CD8-positive, alpha-beta memory T cell (primary cell): ENCODE results near the gene CENPC. TPM values are rescaled to one million over a fixed set of nuclear protein-coding genes. Genes with fewer than 3 reads are reported as not detected.
A peak's percentile ranks its signal among the peaks of the same experiment; 100 is the strongest.

Experiments
- CTCF ChIA-PET: fragments of 350-600 bp; sonication (Branson Sonifier 250); formaldehyde crosslinking; loops from one replicate; lab custom pipeline; 2021; ENCODE audit warnings: antibody characterized with exemption; lab: Charles Lee
- POLR2A ChIA-PET: fragments of 350-600 bp; sonication (Branson Sonifier 250); formaldehyde crosslinking; loops from one replicate; lab custom pipeline; 2021; ENCODE audit warnings: antibody characterized with exemption; lab: Charles Lee
- DNase-seq, 5 donors: peaks; one replicate each; pipeline versions ENCODE4 v3.0.0 to v3.0.0-alpha.2; 2020 to 2022; ENCODE audit warnings: mixed read lengths in 1 of 5
- H3K27ac ChIP-seq: one replicate; pipeline ENCODE4 v1.7.0; 2013; ENCODE audit warnings: low read depth, mild to moderate bottlenecking, low read length, moderate library complexity
- H3K27me3 ChIP-seq: 2 replicates; pipeline ENCODE4 v1.7.0; 2013; ENCODE audit warnings: low read length, mild to moderate bottlenecking; ENCODE audit not compliant: insufficient read depth, poor library complexity, severe bottlenecking
- H3K36me3 ChIP-seq: 2 replicates; pipeline ENCODE4 v1.7.0; 2013; ENCODE audit warnings: mild to moderate bottlenecking, low read length, moderate library complexity; ENCODE audit not compliant: insufficient read depth
- H3K4me1 ChIP-seq: 2 replicates; pipeline ENCODE4 v1.7.0; 2013; ENCODE audit warnings: mild to moderate bottlenecking, low read length, moderate library complexity; ENCODE audit not compliant: insufficient read depth
- H3K4me3 ChIP-seq: 2 replicates; pipeline ENCODE4 v1.7.0; 2013; ENCODE audit warnings: mild to moderate bottlenecking, low read length
- H3K9me3 ChIP-seq: 2 replicates; pipeline ENCODE4 v1.7.0; 2013; ENCODE audit warnings: mild to moderate bottlenecking, low read length
- H3K27ac Mint-ChIP-seq, 8 donors: one replicate each; pipeline ENCODE4 v1.8.0; 2020 to 2021; ENCODE audit warnings: mixed read lengths in 8 of 8, mild to moderate bottlenecking in 6 of 8, inconsistent platforms in 3 of 8, moderate library complexity in 3 of 8
- H3K27me3 Mint-ChIP-seq, 2 donors: one replicate each; pipeline ENCODE4 v1.8.0; 2020 to 2021; ENCODE audit warnings: mixed read lengths in 2 of 2, mild to moderate bottlenecking in 1 of 2, moderate library complexity in 1 of 2
- H3K36me3 Mint-ChIP-seq, 3 donors: one replicate each; pipeline ENCODE4 v1.8.0; 2020 to 2021; ENCODE audit warnings: mixed read lengths in 3 of 3, inconsistent platforms in 1 of 3, mild to moderate bottlenecking in 1 of 3
- H3K4me1 Mint-ChIP-seq, 3 donors: one replicate each; pipeline ENCODE4 v1.8.0; 2020 to 2021; ENCODE audit warnings: mixed read lengths in 3 of 3, inconsistent platforms in 1 of 3, mild to moderate bottlenecking in 1 of 3
- H3K4me3 Mint-ChIP-seq, 7 donors: one replicate each; pipeline ENCODE4 v1.8.0; 2020 to 2021; ENCODE audit warnings: mixed read lengths in 7 of 7, mild to moderate bottlenecking in 6 of 7, moderate library complexity in 4 of 7, inconsistent platforms in 2 of 7
- H3K9me3 Mint-ChIP-seq, 5 donors: one replicate each; pipeline ENCODE4 v1.8.0; 2020 to 2022; ENCODE audit warnings: mixed read lengths in 5 of 5, mild to moderate bottlenecking in 3 of 5, moderate library complexity in 2 of 5, inconsistent platforms in 1 of 5
- polyA plus RNA-seq: library from polyadenylated mRNA; unstranded; fragments of 300-500 nt; fragmentation: Illumina TruSeq; gene quantifications from one replicate; pipeline ENCODE4 v1.2.3, GENCODE V29; 2021
- total RNA-seq, 2 experiments: library from RNA; stranded (reverse); gene quantifications; one replicate each; pipeline ENCODE4 v1.2.3, GENCODE V29; 2021

Gene CENPC
- total and polyA plus RNA-seq, 3 experiments from 2014 or later, result 19.3 to 25.0 (median 20.2) TPM

- no peaks in the 10 kb centered on the region for H3K27me3 Mint-ChIP-seq
- H3K4me1 Mint-ChIP-seq, result peaks cover 24 to 31% (median 26%) of the 10 kb centered on the region in 3 donors
- no peak overlapping the region for H3K27ac Mint-ChIP-seq
- ChIA-PET POLR2A (no interaction called here), CTCF (no interaction called here)
- peak overlapping the region; percentile 48 for H3K27ac ChIP-seq
- no peaks in the 10 kb centered on the region for H3K36me3 ChIP-seq
- H3K9me3 ChIP-seq, result no peaks in the 10 kb centered on the region
- no peak overlapping the region for H3K4me3 ChIP-seq
- H3K4me1 ChIP-seq, result peaks cover 35% of the 10 kb centered on the region
- no peaks in the 10 kb centered on the region for H3K27me3 ChIP-seq
- H3K9me3 Mint-ChIP-seq, result no peaks in the 10 kb centered on the region
- no peak overlapping the region for H3K4me3 Mint-ChIP-seq
- no peak for DNase-seq
- H3K36me3 Mint-ChIP-seq, result peaks cover 0 to 3% (median 1%) of the 10 kb centered on the region in 3 donors
Observed at GRCh38 chr4:67576538-67576937, 31.2 kb upstream of the CENPC start.

- ChIA-PET POLR2A (no interaction called here), CTCF (no interaction called here)
- no peaks in the 10 kb centered on the region for H3K27me3 Mint-ChIP-seq
- Histone ChIP-seq H3K36me3 (no peaks in the 10 kb centered on the region), H3K4me3 (peak overlapping the region; percentile 32), H3K4me1 (peaks cover 31% of the 10 kb centered on the region), H3K27ac (peak overlapping the region; percentile 63), H3K27me3 (no peaks in the 10 kb centered on the region), H3K9me3 (no peaks in the 10 kb centered on the region)
- H3K4me3 Mint-ChIP-seq, result peak overlapping the region in 1 of 7 donors; percentile 38
- no peak for DNase-seq
- H3K4me1 Mint-ChIP-seq, result peaks cover 20 to 27% (median 21%) of the 10 kb centered on the region in 3 donors
- no peaks in the 10 kb centered on the region for H3K9me3 Mint-ChIP-seq
- H3K36me3 Mint-ChIP-seq, result peaks cover 0 to 3% (median 0%) of the 10 kb centered on the region in 3 donors
- H3K27ac Mint-ChIP-seq, result peak overlapping the region in 1 of 8 donors; percentile 24
Observed at GRCh38 chr4:67576059-67576466, 30.8 kb upstream of the CENPC start.

GRCh38 chr4:67575232-67576058 is 30.1 kb upstream of the CENPC start:
- Mint-ChIP-seq H3K4me1 (peaks cover 14 to 20% (median 16%) of the 10 kb centered on the region in 3 donors), H3K9me3 (no peaks in the 10 kb centered on the region), H3K27ac (peak overlapping the region in 3 of 8 donors; percentile 3 to 62 (median 24)), H3K36me3 (peaks cover 0 to 2% (median 0%) of the 10 kb centered on the region in 3 donors), H3K4me3 (peak overlapping the region in 4 of 7 donors; percentile 6 to 38 (median 13)), H3K27me3 (no peaks in the 10 kb centered on the region)
- H3K4me1 ChIP-seq, result peaks cover 26% of the 10 kb centered on the region
- POLR2A ChIA-PET, result no interaction called here
- H3K4me3 ChIP-seq, result peak overlapping the region; percentile 32
- peak overlapping the region; percentile 63 for H3K27ac ChIP-seq
- H3K36me3 ChIP-seq, result no peaks in the 10 kb centered on the region
- no peaks in the 10 kb centered on the region for H3K27me3 ChIP-seq
- DNase-seq, result peak in 1 of 5 donors; percentile 28
- CTCF ChIA-PET, result no interaction called here
- H3K9me3 ChIP-seq, result no peaks in the 10 kb centered on the region

- no peaks in the 10 kb centered on the region for H3K9me3 Mint-ChIP-seq
- Histone ChIP-seq H3K4me3 (no peak overlapping the region), H3K4me1 (peaks cover 26% of the 10 kb centered on the region), H3K27me3 (no peaks in the 10 kb centered on the region), H3K9me3 (no peaks in the 10 kb centered on the region), H3K36me3 (no peaks in the 10 kb centered on the region), H3K27ac (no peak overlapping the region)
- H3K27me3 Mint-ChIP-seq, result no peaks in the 10 kb centered on the region
- H3K27ac Mint-ChIP-seq, result peak overlapping the region in 2 of 8 donors; percentile 4 to 33
- H3K4me1 Mint-ChIP-seq, result peaks cover 13 to 19% (median 15%) of the 10 kb centered on the region in 3 donors
- ChIA-PET CTCF (no interaction called here), POLR2A (no interaction called here)
- DNase-seq, result no peak
- H3K4me3 Mint-ChIP-seq, result no peak overlapping the region
- no peaks in the 10 kb centered on the region for H3K36me3 Mint-ChIP-seq
Observed at GRCh38 chr4:67573193-67573592, 27.9 kb upstream of the CENPC start.

DNA sequence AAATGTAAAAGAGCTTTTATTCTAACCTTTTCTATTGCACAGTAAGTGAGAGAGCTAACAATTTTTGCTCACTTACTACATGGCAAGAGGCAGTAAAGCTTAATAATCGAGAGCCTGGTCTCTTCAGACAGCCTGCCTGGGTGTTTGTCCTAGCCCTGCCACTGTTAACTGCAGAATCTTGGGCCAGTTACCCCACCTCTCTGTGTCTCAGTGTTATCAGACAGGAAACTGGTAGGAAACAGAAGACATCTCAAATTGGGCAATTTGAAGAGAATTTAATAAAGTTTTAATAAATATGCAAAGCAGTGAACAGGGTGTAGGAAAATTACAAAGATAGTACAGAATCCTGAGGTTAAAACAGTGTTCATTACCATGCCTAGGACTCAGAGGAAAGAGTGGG is 26.7 kb upstream of the CENPC start:
- Mint-ChIP-seq H3K4me1 (peaks cover 13 to 19% (median 15%) of the 10 kb centered on the region in 3 donors), H3K9me3 (no peaks in the 10 kb centered on the region), H3K27ac (no peak overlapping the region), H3K27me3 (no peaks in the 10 kb centered on the region), H3K4me3 (no peak overlapping the region), H3K36me3 (no peaks in the 10 kb centered on the region)
- no peaks in the 10 kb centered on the region for H3K36me3 ChIP-seq
- no peaks in the 10 kb centered on the region for H3K9me3 ChIP-seq
- no peaks in the 10 kb centered on the region for H3K27me3 ChIP-seq
- DNase-seq, result no peak
- no peak overlapping the region for H3K4me3 ChIP-seq
- H3K27ac ChIP-seq, result no peak overlapping the region
- ChIA-PET CTCF (no interaction called here), POLR2A (no interaction called here)
- peaks cover 26% of the 10 kb centered on the region for H3K4me1 ChIP-seq

DNA sequence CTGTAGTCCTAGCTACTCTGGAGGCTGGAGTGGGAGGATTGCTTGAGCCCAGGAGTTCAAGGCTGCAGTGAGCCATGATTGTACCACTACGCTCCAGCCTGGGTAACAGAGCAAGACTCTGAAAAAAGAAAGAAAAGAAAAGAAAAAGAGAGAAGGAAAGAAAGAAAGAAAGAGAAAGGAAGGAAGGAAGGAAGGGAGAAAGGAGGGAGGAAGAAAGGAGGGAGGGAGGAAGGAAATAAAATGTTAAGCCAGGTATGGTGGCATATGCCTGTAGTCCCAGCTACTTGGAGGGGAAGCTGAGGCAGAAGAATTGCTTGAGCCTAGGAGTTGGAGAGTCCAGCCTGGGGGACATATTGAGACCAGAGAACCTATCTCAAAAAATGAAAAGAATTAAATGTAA is 25.2 kb upstream of the CENPC start:
- no peaks in the 10 kb centered on the region for H3K9me3 ChIP-seq
- H3K9me3 Mint-ChIP-seq, result no peaks in the 10 kb centered on the region
- H3K27me3 ChIP-seq, result no peaks in the 10 kb centered on the region
- H3K36me3 Mint-ChIP-seq, result no peaks in the 10 kb centered on the region
- peaks cover 15% of the 10 kb centered on the region for H3K4me1 ChIP-seq
- H3K4me3 ChIP-seq, result no peak overlapping the region
- ChIA-PET POLR2A (no interaction called here), CTCF (no interaction called here)
- peaks cover 9 to 12% (median 12%) of the 10 kb centered on the region in 3 donors for H3K4me1 Mint-ChIP-seq
- DNase-seq, result no peak
- no peak overlapping the region for H3K4me3 Mint-ChIP-seq
- no peaks in the 10 kb centered on the region for H3K27me3 Mint-ChIP-seq
- H3K27ac Mint-ChIP-seq, result no peak overlapping the region
- H3K27ac ChIP-seq, result no peak overlapping the region
- no peaks in the 10 kb centered on the region for H3K36me3 ChIP-seq

DNA sequence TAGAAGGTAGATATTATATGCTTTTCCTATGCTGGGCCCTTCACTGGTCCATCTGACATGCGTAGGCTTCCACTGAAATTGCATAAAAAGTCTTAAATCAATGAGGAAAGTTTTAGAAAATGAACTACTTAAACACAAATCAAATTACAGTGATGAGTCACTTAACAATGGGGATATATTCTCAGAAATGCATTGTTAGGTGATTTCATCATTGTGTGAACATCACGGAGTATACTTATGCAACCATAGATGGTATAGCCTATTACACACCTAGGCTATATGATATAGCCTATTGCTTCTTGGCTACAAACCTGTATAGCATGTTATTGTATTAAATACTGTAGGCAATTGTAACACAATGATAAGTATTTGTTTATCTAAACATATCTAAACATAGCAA is 23.5 kb upstream of the CENPC start:
- Histone ChIP-seq H3K27ac (no peak overlapping the region), H3K4me3 (no peak overlapping the region), H3K36me3 (no peaks in the 10 kb centered on the region), H3K4me1 (peaks cover 8% of the 10 kb centered on the region), H3K27me3 (no peaks in the 10 kb centered on the region), H3K9me3 (no peaks in the 10 kb centered on the region)
- no peak overlapping the region for H3K27ac Mint-ChIP-seq
- ChIA-PET CTCF (interaction anchor here (1.2 kb wide), 1 partner anchor 15 kb away, joined by 3 read pairs; no protein-coding TSS in a partner anchor), POLR2A (no interaction called here)
- H3K4me1 Mint-ChIP-seq, result peaks cover 6 to 8% (median 7%) of the 10 kb centered on the region in 3 donors
- H3K36me3 Mint-ChIP-seq, result no peaks in the 10 kb centered on the region
- no peaks in the 10 kb centered on the region for H3K27me3 Mint-ChIP-seq
- no peaks in the 10 kb centered on the region for H3K9me3 Mint-ChIP-seq
- DNase-seq, result no peak
- H3K4me3 Mint-ChIP-seq, result no peak overlapping the region

GRCh38 chr4:67566335-67566734 is 21.0 kb upstream of the CENPC start:
- H3K9me3 Mint-ChIP-seq, result no peaks in the 10 kb centered on the region
- no peak overlapping the region for H3K27ac ChIP-seq
- H3K27ac Mint-ChIP-seq, result no peak overlapping the region
- H3K36me3 Mint-ChIP-seq, result no peaks in the 10 kb centered on the region
- no peaks in the 10 kb centered on the region for H3K4me1 ChIP-seq
- ChIA-PET CTCF (interaction anchor here (0.7 kb wide), 1 partner anchor 21 kb away, joined by 3 read pairs; no protein-coding TSS in a partner anchor), POLR2A (no interaction called here)
- H3K4me3 Mint-ChIP-seq, result no peak overlapping the region
- DNase-seq, result no peak
- H3K4me1 Mint-ChIP-seq, result no peaks in the 10 kb centered on the region
- no peak overlapping the region for H3K4me3 ChIP-seq
- H3K27me3 Mint-ChIP-seq, result peaks cover 0 to 2% of the 10 kb centered on the region in 2 donors
- no peaks in the 10 kb centered on the region for H3K36me3 ChIP-seq
- no peaks in the 10 kb centered on the region for H3K27me3 ChIP-seq
- H3K9me3 ChIP-seq, result no peaks in the 10 kb centered on the region
